Prostate gland (tissue), 2 donors: ENCODE results near the gene PHLPP1. TPM values are rescaled to one million over a fixed set of nuclear protein-coding genes. Genes with fewer than 3 reads are reported as not detected.

ENCODE experiments used
- DNase-seq: peaks from one replicate; pipeline ENCODE4 v3.0.0-alpha.2; 2019; ENCODE audit warnings: low spot score
- H3K27ac ChIP-seq, 2 donors: fragments of 200-600 bp; sonication (generic); 2 replicates each; pipeline ENCODE4 v1.5.1; 2017 to 2019
- H3K27me3 ChIP-seq: fragments of 200-600 bp; sonication (generic); replicated peaks from 2 replicates; pipeline ENCODE4 v1.5.1; 2019; ENCODE audit not compliant: insufficient read depth
- H3K36me3 ChIP-seq, 2 donors: fragments of 200-600 bp; sonication (generic); 1 replicate in 1 of 2; 2 replicates in 1 of 2; pipeline versions ENCODE4 v1.5.1 to v1.8.1; 2017 to 2019
- H3K4me1 ChIP-seq: fragments of 200-600 bp; sonication (generic); replicated peaks from 2 replicates; pipeline ENCODE4 v1.5.1; 2019
- H3K4me3 ChIP-seq, 2 donors: fragments of 200-600 bp; sonication (generic); 2 replicates each; pipeline ENCODE4 v1.5.1; 2017 to 2019
- H3K9me3 ChIP-seq: fragments of 200-600 bp; sonication (generic); 2 replicates; pipeline ENCODE4 v1.5.1; 2017
- CTCF ChIP-seq, 4 experiments: fragments of 200-600 bp in 2 of 4; fragments of 450-650 bp in 2 of 4; sonication (generic) in 2 of 4; IDR thresholded peaks; 1 replicate in 3 of 4; 2 replicates in 1 of 4; pipeline ENCODE4 v1.5.1; 2016 to 2019; ENCODE audit warnings: antibody characterized with exemption in 4 of 4, mild to moderate bottlenecking in 2 of 4, moderate library complexity in 2 of 4
- POLR2A ChIP-seq: fragments of 450-650 bp; IDR thresholded peaks from one replicate; pipeline ENCODE4 v1.6.1; 2016; ENCODE audit warnings: antibody characterized with exemption, mild to moderate bottlenecking
- POLR2AphosphoS5 ChIP-seq: sonication (generic); formaldehyde crosslinking; IDR thresholded peaks from one replicate; pipeline ENCODE4 v1.6.1; 2017; ENCODE audit warnings: antibody characterized with exemption
- WGBS: methylation state at CpG from one replicate; pipeline ENCODE4 v1.1.5; 2018; 5-methylcytosine and 5-hydroxymethylcytosine counted together
- intact Hi-C: fragments of 100-400 bp; cut with DNase I; formaldehyde crosslinking; loops from one replicate; pipeline ENCODE4 v1.14.2; 2022
- total RNA-seq, 2 donors: library from RNA; depleted of rRNA; stranded (reverse); fragments of >200 nt; gene quantifications; one replicate each; pipeline ENCODE4 v1.1.0, GENCODE V29; 2016

The PHLPP1 gene
- total RNA-seq, 2 donors from 2014 or later = 16.8 to 44.1 TPM

- Histone ChIP-seq H3K27me3 (no peaks in the 10 kb centered on the region), H3K27ac (no peak overlapping the region), H3K9me3 (no peaks in the 10 kb centered on the region), H3K4me3 (no peak overlapping the region), H3K36me3 (peaks cover 0 to 3% of the 10 kb centered on the region in 2 donors), H3K4me1 (no peaks in the 10 kb centered on the region)
- DNase-seq = no peak
- 92% methylated on average over 42 of the region's 42 CpGs for WGBS
- intact Hi-C loops = no loop called here
- TF ChIP-seq POLR2AphosphoS5 = no peak
- TF ChIP-seq CTCF (IDR thresholded peaks at IDR 0.05) = no peak
- TF ChIP-seq POLR2A = no peak
Measured at GRCh38 chr18:62978251-62979049, 263.1 kb downstream of the PHLPP1 start.

GRCh38 chr18:62979176-62979575, 263.8 kb downstream of the PHLPP1 start:
- no peaks in the 10 kb centered on the region for H3K27me3 ChIP-seq
- H3K9me3 ChIP-seq = no peaks in the 10 kb centered on the region
- WGBS = 46% methylated on average over 13 of the region's 13 CpGs
- no peak overlapping the region for H3K27ac ChIP-seq
- H3K36me3 ChIP-seq = peaks cover 0 to 3% of the 10 kb centered on the region in 2 donors
- no peaks in the 10 kb centered on the region for H3K4me1 ChIP-seq
- no peak overlapping the region for H3K4me3 ChIP-seq
- intact Hi-C loops = no loop called here
- DNase-seq = peak; percentile 47
- TF ChIP-seq POLR2AphosphoS5 (no peak), POLR2A (no peak), CTCF (IDR thresholded peaks at IDR 0.05) (no peak)

- H3K4me3 ChIP-seq = no peak overlapping the region
Measured at GRCh38 chr18:62979900-62980299, 264.6 kb downstream of the PHLPP1 start.

GRCh38 chr18:62981566-62981965, 266.2 kb downstream of the PHLPP1 start:
- TF ChIP-seq POLR2AphosphoS5 (no peak), POLR2A (no peak), CTCF (IDR thresholded peaks at IDR 0.05) (no peak)
- Histone ChIP-seq H3K4me1 (no peaks in the 10 kb centered on the region), H3K27me3 (no peaks in the 10 kb centered on the region), H3K27ac (no peak overlapping the region), H3K9me3 (no peaks in the 10 kb centered on the region), H3K36me3 (no peaks in the 10 kb centered on the region), H3K4me3 (no peak overlapping the region)
- intact Hi-C loops = loop anchor here (5.0 to 10.0 kb wide), 2 partner anchors 187 to 394 kb away; no protein-coding TSS in a partner anchor
- DNase-seq = no peak
- whole genome bisulfite sequencing = 89% methylated on average over 11 of the region's 11 CpGs

More at GRCh38 chr18:62979900-62980299, 264.6 kb downstream of the PHLPP1 start:
- DNase-seq = no peak
- intact Hi-C loops = loop anchor here (5.0 to 10.0 kb wide), 2 partner anchors 185 to 393 kb away; no protein-coding TSS in a partner anchor
- 65% methylated on average over 4 of the region's 4 CpGs for WGBS
- H3K36me3 ChIP-seq = peaks cover 0 to 3% of the 10 kb centered on the region in 2 donors
- TF ChIP-seq POLR2AphosphoS5 = no peak
- no peak for TF ChIP-seq POLR2A
- no peak for TF ChIP-seq CTCF (IDR thresholded peaks at IDR 0.05)
- no peaks in the 10 kb centered on the region for H3K4me1 ChIP-seq
- no peaks in the 10 kb centered on the region for H3K27me3 ChIP-seq
- no peak overlapping the region for H3K27ac ChIP-seq
- no peaks in the 10 kb centered on the region for H3K9me3 ChIP-seq
